Measurements from ENCODE around the gene MLH3. TPM values are rescaled to one million over a fixed set of nuclear protein-coding genes. Genes with fewer than 3 reads are reported as not detected.

Gene MLH3
- total and polyA plus RNA-seq, 2 experiments from 2014 or later, result 10.7 to 14.7 TPM

DNA sequence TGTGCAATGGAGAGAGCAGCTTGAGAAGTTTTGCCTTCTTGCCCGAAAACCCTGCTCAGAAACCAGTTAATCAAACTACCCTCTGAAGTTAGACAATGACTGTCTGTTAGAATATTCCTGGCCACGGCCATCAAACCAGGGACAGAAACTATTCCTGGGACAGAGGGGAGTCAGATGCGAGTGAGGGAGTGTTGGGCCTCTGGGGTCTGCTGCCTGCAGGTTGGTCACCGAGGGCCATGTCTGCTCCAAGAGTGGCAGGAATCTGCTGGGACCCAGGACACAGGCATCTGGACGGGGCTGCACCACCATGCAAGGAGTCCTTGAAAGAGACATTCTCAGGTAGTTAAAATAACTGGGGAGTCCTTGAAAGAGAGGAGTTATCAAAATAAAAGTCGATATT lies 65.5 kb downstream of the MLH3 start:
- Histone ChIP-seq H3K4me2 (no peak overlapping the region), H3F3A (replicated peaks; ENCODE audit: low read depth) (no peaks in the 10 kb centered on the region), H2AFZ (no peak overlapping the region), H3K9me2 (ENCODE audit: insufficient read depth) (no peaks in the 10 kb centered on the region), H3K27ac (ENCODE audit: low read depth) (no peak overlapping the region), H3K36me3 (ENCODE audit: insufficient read depth) (no peaks in the 10 kb centered on the region), H3K27me3 (ENCODE audit: insufficient read depth) (no peaks in the 10 kb centered on the region), H3K4me3 (no peak overlapping the region), H4K20me1 (replicated peaks; ENCODE audit: insufficient read depth) (no peaks in the 10 kb centered on the region), H3K79me2 (replicated peaks; ENCODE audit: insufficient read depth) (no peaks in the 10 kb centered on the region), H3K4me1 (ENCODE audit: insufficient read depth) (peaks cover 7% of the 10 kb centered on the region; the same call in 1 of the 2 replicates)
- DNase-seq (ENCODE audit: low spot score) (no peak), ATAC-seq (no peak)
- peaks cover 12% of the 10 kb centered on the region for H3K27me3 Mint-ChIP-seq (ENCODE audit: insufficient read depth, low read depth, poor library complexity)
- no peak overlapping the region for H3K27ac Mint-ChIP-seq
- peaks cover 16% of the 10 kb centered on the region for H3K4me1 Mint-ChIP-seq
- H3K9me3 Mint-ChIP-seq, result no peaks in the 10 kb centered on the region; the same call in 2 of the 3 replicates
- no peak overlapping the region for H3K4me3 Mint-ChIP-seq
- TF ChIP-seq ZNF331 (CRISPR knock-in tag; IDR thresholded peaks at IDR 0.05; ENCODE audit: low read depth) (no peak), STAT1 (IDR thresholded peaks at IDR 0.05; ENCODE audit: unreplicated experiment) (no peak), ZNF114 (CRISPR knock-in tag; IDR thresholded peaks at IDR 0.05) (no peak), NANOG (IDR thresholded peaks at IDR 0.05; ENCODE audit: borderline replicate concordance) (no peak), EZH2phosphoT487 (IDR thresholded peaks at IDR 0.05; ENCODE audit: unreplicated experiment) (no peak), POLR2AphosphoS5 (IDR thresholded peaks at IDR 0.05; ENCODE audit: low read depth) (no peak), CREB1 (CRISPR knock-in tag; IDR thresholded peaks at IDR 0.05; ENCODE audit: low read depth) (no peak), JUNB (IDR thresholded peaks at IDR 0.05; ENCODE audit: unreplicated experiment) (no peak)
- TF ChIP-seq, protein P1, sequence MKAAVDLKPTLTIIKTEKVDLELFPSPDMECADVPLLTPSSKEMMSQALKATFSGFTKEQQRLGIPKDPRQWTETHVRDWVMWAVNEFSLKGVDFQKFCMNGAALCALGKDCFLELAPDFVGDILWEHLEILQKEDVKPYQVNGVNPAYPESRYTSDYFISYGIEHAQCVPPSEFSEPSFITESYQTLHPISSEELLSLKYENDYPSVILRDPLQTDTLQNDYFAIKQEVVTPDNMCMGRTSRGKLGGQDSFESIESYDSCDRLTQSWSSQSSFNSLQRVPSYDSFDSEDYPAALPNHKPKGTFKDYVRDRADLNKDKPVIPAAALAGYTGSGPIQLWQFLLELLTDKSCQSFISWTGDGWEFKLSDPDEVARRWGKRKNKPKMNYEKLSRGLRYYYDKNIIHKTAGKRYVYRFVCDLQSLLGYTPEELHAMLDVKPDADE (IDR thresholded peaks at IDR 0.05), result no peak
- TF ChIP-seq, protein P2, sequence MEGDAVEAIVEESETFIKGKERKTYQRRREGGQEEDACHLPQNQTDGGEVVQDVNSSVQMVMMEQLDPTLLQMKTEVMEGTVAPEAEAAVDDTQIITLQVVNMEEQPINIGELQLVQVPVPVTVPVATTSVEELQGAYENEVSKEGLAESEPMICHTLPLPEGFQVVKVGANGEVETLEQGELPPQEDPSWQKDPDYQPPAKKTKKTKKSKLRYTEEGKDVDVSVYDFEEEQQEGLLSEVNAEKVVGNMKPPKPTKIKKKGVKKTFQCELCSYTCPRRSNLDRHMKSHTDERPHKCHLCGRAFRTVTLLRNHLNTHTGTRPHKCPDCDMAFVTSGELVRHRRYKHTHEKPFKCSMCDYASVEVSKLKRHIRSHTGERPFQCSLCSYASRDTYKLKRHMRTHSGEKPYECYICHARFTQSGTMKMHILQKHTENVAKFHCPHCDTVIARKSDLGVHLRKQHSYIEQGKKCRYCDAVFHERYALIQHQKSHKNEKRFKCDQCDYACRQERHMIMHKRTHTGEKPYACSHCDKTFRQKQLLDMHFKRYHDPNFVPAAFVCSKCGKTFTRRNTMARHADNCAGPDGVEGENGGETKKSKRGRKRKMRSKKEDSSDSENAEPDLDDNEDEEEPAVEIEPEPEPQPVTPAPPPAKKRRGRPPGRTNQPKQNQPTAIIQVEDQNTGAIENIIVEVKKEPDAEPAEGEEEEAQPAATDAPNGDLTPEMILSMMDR (conservative IDR thresholded peaks at IDR 0.05; ENCODE audit: low read depth in 2 of 2), result no peak
- H3K36me3 Mint-ChIP-seq (ENCODE audit: low read depth), result no peaks in the 10 kb centered on the region

DNA sequence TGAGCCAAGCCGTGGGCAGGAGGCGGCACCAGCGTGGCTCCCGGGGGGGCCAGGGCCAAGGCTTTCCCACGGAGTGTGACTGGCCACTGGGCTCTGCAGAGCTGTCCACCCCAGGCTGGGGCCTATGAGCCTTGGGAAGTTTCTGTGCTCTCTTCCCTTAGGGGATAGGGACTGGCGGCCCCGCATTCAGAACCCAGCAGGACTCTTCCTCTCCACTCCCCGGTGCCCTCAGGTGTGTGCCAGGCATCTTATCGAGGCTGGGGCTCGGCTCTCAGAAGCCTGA lies 66.3 kb downstream of the MLH3 start:
- DNase-seq (ENCODE audit: low spot score), result no peak
- H3K9me3 Mint-ChIP-seq, result no peaks in the 10 kb centered on the region; the same call in 2 of the 3 replicates
- Histone ChIP-seq H3K4me3 (no peak overlapping the region), H3K4me2 (no peak overlapping the region; the same call in 1 of the 2 replicates), H3K27ac (ENCODE audit: low read depth) (no peak overlapping the region), H3F3A (replicated peaks; ENCODE audit: low read depth) (peaks cover 7% of the 10 kb centered on the region; the same call in 1 of the 2 replicates), H3K9me2 (ENCODE audit: insufficient read depth) (no peaks in the 10 kb centered on the region), H3K27me3 (ENCODE audit: insufficient read depth) (no peaks in the 10 kb centered on the region), H3K4me1 (ENCODE audit: insufficient read depth) (peaks cover 14% of the 10 kb centered on the region), H4K20me1 (replicated peaks; ENCODE audit: insufficient read depth) (no peaks in the 10 kb centered on the region), H3K36me3 (ENCODE audit: insufficient read depth) (no peaks in the 10 kb centered on the region), H3K79me2 (replicated peaks; ENCODE audit: insufficient read depth) (no peaks in the 10 kb centered on the region), H2AFZ (peak overlapping the region; percentile 85; the same call in 1 of the 2 replicates)
- peaks cover 23% of the 10 kb centered on the region for H3K4me1 Mint-ChIP-seq
- TF ChIP-seq ZNF114 (CRISPR knock-in tag; IDR thresholded peaks at IDR 0.05) (no peak), STAT1 (IDR thresholded peaks at IDR 0.05; ENCODE audit: unreplicated experiment) (no peak), POLR2AphosphoS5 (IDR thresholded peaks at IDR 0.05; ENCODE audit: low read depth) (no peak), JUNB (IDR thresholded peaks at IDR 0.05; ENCODE audit: unreplicated experiment) (no peak), EZH2phosphoT487 (IDR thresholded peaks at IDR 0.05; ENCODE audit: unreplicated experiment) (no peak), ZNF331 (CRISPR knock-in tag; IDR thresholded peaks at IDR 0.05; ENCODE audit: low read depth) (no peak)
- TF ChIP-seq, protein P1 (IDR thresholded peaks at IDR 0.05), result no peak
- TF ChIP-seq, protein P2 (conservative IDR thresholded peaks at IDR 0.05; ENCODE audit: low read depth in 2 of 2), result no peak
- TF ChIP-seq, protein P3, sequence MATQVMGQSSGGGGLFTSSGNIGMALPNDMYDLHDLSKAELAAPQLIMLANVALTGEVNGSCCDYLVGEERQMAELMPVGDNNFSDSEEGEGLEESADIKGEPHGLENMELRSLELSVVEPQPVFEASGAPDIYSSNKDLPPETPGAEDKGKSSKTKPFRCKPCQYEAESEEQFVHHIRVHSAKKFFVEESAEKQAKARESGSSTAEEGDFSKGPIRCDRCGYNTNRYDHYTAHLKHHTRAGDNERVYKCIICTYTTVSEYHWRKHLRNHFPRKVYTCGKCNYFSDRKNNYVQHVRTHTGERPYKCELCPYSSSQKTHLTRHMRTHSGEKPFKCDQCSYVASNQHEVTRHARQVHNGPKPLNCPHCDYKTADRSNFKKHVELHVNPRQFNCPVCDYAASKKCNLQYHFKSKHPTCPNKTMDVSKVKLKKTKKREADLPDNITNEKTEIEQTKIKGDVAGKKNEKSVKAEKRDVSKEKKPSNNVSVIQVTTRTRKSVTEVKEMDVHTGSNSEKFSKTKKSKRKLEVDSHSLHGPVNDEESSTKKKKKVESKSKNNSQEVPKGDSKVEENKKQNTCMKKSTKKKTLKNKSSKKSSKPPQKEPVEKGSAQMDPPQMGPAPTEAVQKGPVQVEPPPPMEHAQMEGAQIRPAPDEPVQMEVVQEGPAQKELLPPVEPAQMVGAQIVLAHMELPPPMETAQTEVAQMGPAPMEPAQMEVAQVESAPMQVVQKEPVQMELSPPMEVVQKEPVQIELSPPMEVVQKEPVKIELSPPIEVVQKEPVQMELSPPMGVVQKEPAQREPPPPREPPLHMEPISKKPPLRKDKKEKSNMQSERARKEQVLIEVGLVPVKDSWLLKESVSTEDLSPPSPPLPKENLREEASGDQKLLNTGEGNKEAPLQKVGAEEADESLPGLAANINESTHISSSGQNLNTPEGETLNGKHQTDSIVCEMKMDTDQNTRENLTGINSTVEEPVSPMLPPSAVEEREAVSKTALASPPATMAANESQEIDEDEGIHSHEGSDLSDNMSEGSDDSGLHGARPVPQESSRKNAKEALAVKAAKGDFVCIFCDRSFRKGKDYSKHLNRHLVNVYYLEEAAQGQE (IDR thresholded peaks at IDR 0.05; ENCODE audit: unreplicated experiment), result no peak
- H3K4me3 Mint-ChIP-seq, result no peak overlapping the region
- ATAC-seq, result peak; percentile 13; the same call in 2 of the 3 replicates
- H3K27ac Mint-ChIP-seq, result no peak overlapping the region
- H3K27me3 Mint-ChIP-seq (ENCODE audit: insufficient read depth, low read depth, poor library complexity), result peaks cover 12% of the 10 kb centered on the region
- H3K36me3 Mint-ChIP-seq (ENCODE audit: low read depth), result no peaks in the 10 kb centered on the region
